ENCODE data around the gene ALDH1A1. TPM values are rescaled to one million over a fixed set of nuclear protein-coding genes. Genes with fewer than 3 reads are reported as not detected.

ALDH1A1 gene
- total RNA-seq, 4 donors from 2014 or later = 184 to 561 (median 251) TPM

DNA sequence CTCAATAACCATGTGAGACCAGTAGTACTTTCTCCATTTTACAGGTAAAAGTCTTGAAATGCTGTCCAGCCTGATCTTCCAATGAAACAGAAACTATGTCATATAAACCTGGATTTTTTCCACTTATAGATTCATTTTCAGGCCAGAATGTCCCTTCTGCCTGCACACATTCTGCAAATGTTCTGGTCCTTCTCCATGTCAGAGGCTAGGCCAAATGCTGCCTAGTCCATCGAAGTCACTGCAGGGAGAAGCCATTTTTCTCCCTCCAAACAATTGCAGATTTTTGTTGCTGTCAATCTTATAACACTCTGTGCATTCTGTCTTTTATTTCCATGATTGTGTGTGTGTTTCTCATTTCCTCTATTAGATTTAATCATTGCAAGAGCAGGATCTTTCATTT lies 59.4 kb downstream of the ALDH1A1 start:
- no peaks in the 10 kb centered on the region for H3K4me1 ChIP-seq

DNA sequence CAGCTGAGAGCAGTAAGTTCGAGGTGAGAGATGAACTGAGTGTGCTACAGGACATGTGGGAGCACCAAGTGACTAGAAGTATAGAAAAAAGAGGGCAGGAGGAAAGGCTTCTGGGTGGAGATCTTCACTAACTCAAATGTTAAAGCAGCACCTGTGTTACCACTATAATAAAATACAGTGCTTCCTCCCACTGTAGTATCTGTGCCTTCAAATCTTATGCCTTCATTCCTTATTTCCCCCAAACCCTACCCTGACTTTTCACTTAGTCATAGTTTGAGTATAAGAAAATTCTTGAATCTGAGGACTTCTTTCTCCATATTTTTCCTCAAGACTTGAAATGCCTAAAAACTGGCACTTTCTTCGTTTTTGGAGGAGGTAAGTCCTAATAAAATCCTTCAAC lies 61.8 kb downstream of the ALDH1A1 start:
- Histone ChIP-seq H3K4me1 (no peaks in the 10 kb centered on the region), H3K27me3 (no peaks in the 10 kb centered on the region), H3K9me3 (no peaks in the 10 kb centered on the region), H3K27ac (no peak overlapping the region), H3K36me3 (peaks cover 0 to 6% (median 0%) of the 10 kb centered on the region in 3 donors), H3K4me3 (no peak overlapping the region)
- TF ChIP-seq POLR2A (IDR thresholded peaks at IDR 0.05) = no peak
- TF ChIP-seq, protein P1, sequence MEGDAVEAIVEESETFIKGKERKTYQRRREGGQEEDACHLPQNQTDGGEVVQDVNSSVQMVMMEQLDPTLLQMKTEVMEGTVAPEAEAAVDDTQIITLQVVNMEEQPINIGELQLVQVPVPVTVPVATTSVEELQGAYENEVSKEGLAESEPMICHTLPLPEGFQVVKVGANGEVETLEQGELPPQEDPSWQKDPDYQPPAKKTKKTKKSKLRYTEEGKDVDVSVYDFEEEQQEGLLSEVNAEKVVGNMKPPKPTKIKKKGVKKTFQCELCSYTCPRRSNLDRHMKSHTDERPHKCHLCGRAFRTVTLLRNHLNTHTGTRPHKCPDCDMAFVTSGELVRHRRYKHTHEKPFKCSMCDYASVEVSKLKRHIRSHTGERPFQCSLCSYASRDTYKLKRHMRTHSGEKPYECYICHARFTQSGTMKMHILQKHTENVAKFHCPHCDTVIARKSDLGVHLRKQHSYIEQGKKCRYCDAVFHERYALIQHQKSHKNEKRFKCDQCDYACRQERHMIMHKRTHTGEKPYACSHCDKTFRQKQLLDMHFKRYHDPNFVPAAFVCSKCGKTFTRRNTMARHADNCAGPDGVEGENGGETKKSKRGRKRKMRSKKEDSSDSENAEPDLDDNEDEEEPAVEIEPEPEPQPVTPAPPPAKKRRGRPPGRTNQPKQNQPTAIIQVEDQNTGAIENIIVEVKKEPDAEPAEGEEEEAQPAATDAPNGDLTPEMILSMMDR (IDR thresholded peaks at IDR 0.05) = no peak
- no peak for DNase-seq

More for the DNA sequence above, 59.4 kb downstream of the ALDH1A1 start:
- no peak for DNase-seq
- Histone ChIP-seq H3K27me3 (no peaks in the 10 kb centered on the region), H3K4me3 (no peak overlapping the region), H3K27ac (no peak overlapping the region), H3K9me3 (no peaks in the 10 kb centered on the region), H3K36me3 (peaks cover 0 to 6% (median 0%) of the 10 kb centered on the region in 3 donors)
- TF ChIP-seq POLR2A (IDR thresholded peaks at IDR 0.05) = no peak
- TF ChIP-seq, protein P1 (IDR thresholded peaks at IDR 0.05) = no peak

GRCh38 chr9:72888943-72889342 lies 63.9 kb downstream of the ALDH1A1 start:
- H3K27me3 ChIP-seq = no peaks in the 10 kb centered on the region
- DNase-seq = no peak
- H3K36me3 ChIP-seq = peaks cover 0 to 6% (median 0%) of the 10 kb centered on the region in 3 donors
- H3K4me1 ChIP-seq = no peaks in the 10 kb centered on the region
- H3K9me3 ChIP-seq = no peaks in the 10 kb centered on the region
- H3K27ac ChIP-seq = no peak overlapping the region
- TF ChIP-seq, protein P1 (IDR thresholded peaks at IDR 0.05) = no peak
- no peak for TF ChIP-seq POLR2A (IDR thresholded peaks at IDR 0.05)
- no peak overlapping the region for H3K4me3 ChIP-seq

DNA sequence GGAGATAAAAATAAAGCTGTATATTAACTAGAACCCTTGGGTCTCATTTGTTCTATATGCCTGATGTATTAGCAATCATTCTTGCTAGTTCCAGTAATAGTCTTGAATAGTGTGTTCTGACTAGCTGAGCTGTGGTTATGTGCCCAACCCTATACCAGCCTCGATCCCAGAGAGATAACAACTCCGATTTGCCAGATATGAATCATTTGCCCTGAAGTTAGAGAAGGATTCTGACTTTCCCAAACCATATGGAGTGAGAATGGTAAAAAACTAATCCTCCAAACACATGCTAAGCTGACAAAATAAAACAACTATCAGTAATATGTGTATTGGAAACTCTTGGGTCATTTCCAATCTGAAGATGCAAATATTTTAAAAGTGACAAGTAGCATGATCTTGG lies 64.8 kb downstream of the ALDH1A1 start:
- Histone ChIP-seq H3K36me3 (peaks cover 0 to 6% (median 0%) of the 10 kb centered on the region in 3 donors), H3K27ac (no peak overlapping the region), H3K9me3 (no peaks in the 10 kb centered on the region), H3K27me3 (no peaks in the 10 kb centered on the region), H3K4me3 (no peak overlapping the region), H3K4me1 (no peaks in the 10 kb centered on the region)
- TF ChIP-seq, protein P1 (IDR thresholded peaks at IDR 0.05) = no peak
- no peak for TF ChIP-seq POLR2A (IDR thresholded peaks at IDR 0.05)
- no peak for DNase-seq

GRCh38 chr9:72886386-72886785 lies 66.5 kb downstream of the ALDH1A1 start:
- no peak for TF ChIP-seq POLR2A (IDR thresholded peaks at IDR 0.05)
- TF ChIP-seq, protein P1 (IDR thresholded peaks at IDR 0.05) = no peak
- H3K4me1 ChIP-seq = no peaks in the 10 kb centered on the region
- H3K36me3 ChIP-seq = no peaks in the 10 kb centered on the region
- no peaks in the 10 kb centered on the region for H3K27me3 ChIP-seq
- no peak for DNase-seq
- no peak overlapping the region for H3K4me3 ChIP-seq
- H3K9me3 ChIP-seq = no peaks in the 10 kb centered on the region
- no peak overlapping the region for H3K27ac ChIP-seq

- peak overlapping the region in 2 of 4 donors; percentile 30 to 34 for H3K27ac ChIP-seq
- no peaks in the 10 kb centered on the region for H3K9me3 ChIP-seq
- H3K4me1 ChIP-seq = no peaks in the 10 kb centered on the region
- TF ChIP-seq, protein P1 (IDR thresholded peaks at IDR 0.05) = no peak
- no peak for TF ChIP-seq POLR2A (IDR thresholded peaks at IDR 0.05)
- H3K27me3 ChIP-seq = no peaks in the 10 kb centered on the region
- no peaks in the 10 kb centered on the region for H3K36me3 ChIP-seq
- H3K4me3 ChIP-seq = no peak overlapping the region
- no peak for DNase-seq
Measured at GRCh38 chr9:72884508-72884907, 68.3 kb downstream of the ALDH1A1 start.

Data from Peyer's patch (tissue), 4 donors.